GM10248 (cell line): ENCODE measurements around the gene TRNP1.
"Not testable (repeated sequence)": the region's sequence is repeated elsewhere in the genome, so short reads cannot be mapped to it uniquely, and the experiment has no call there.

ENCODE experiments used
- CTCF ChIA-PET: fragments of 300-600 bp; sonication (Branson Sonifier 250); formaldehyde crosslinking; extraction: SDS; loops from one replicate; lab custom pipeline; 2021; ENCODE audit warnings: antibody characterized with exemption; lab: Yijun Ruan, JAX
- POLR2A ChIA-PET: fragments of 350-650 bp; sonication (Branson Sonifier 250); formaldehyde crosslinking; extraction: SDS; loops from one replicate; lab custom pipeline; 2020; ENCODE audit warnings: antibody characterized with exemption; lab: Yijun Ruan, JAX
- DNase-seq: peaks from one replicate; pipeline ENCODE4 v3.0.0; 2012; ENCODE audit errors: extremely low spot score
- TF ChIP-seq, protein P1 (sequence below): IDR thresholded peaks from 2 replicates; pipeline ENCODE4 v1.5.1; 2012; ENCODE audit warnings: mild to moderate bottlenecking, low read depth; ENCODE audit errors: extremely low read depth, missing control alignments, control extremely low read depth

Gene TRNP1, protein sequence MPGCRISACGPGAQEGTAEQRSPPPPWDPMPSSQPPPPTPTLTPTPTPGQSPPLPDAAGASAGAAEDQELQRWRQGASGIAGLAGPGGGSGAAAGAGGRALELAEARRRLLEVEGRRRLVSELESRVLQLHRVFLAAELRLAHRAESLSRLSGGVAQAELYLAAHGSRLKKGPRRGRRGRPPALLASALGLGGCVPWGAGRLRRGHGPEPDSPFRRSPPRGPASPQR

DNA sequence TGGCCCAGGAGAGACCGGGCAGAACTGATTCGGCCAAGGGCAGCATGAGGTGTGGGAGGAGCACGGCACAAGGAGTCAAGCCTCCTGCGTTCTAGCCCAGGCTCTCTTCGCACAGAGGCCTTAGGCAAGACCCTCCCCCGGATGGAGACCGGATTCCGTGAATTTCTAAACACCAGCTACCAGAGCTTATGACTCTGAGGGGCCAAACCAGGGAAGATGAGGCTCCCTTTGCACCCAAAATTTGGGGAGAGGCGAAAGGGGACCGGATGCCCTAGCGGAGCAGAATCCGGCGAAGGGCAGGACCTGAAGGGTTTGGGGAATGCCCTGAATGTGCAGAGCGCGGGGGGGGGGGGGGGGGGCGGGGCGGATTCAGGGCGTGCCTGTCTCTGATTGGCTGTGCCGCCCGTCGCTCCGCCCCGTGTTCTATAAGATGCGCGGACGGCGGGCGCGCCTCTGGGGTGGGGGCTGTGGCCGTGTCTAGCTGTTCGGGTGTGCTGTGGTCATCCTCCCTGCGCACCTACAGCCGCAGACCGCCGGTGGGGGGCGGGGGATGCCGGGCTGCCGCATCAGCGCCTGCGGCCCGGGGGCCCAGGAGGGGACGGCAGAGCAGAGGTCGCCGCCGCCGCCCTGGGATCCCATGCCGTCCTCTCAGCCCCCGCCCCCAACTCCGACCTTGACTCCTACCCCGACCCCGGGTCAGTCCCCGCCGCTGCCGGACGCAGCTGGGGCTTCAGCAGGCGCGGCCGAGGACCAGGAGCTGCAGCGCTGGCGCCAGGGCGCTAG, at the start of gene TRNP1:
Gene TRNP1 (plus strand): TSS at position 456 of the 783 bp plus-strand sequence. CDS start 95 bp downstream, at position 551.
- CTCF ChIA-PET, result interaction anchor here (1.6 to 8.4 kb wide), 3 partner anchors 11 to 51 kb away, joined by 3 to 52 read pairs (median 5); no protein-coding TSS in a partner anchor
- POLR2A ChIA-PET, result interaction anchor here (0.5 kb wide), 1 partner anchor 66 kb away, joined by 8 read pairs; no protein-coding TSS in a partner anchor
- TF ChIP-seq, protein P1, sequence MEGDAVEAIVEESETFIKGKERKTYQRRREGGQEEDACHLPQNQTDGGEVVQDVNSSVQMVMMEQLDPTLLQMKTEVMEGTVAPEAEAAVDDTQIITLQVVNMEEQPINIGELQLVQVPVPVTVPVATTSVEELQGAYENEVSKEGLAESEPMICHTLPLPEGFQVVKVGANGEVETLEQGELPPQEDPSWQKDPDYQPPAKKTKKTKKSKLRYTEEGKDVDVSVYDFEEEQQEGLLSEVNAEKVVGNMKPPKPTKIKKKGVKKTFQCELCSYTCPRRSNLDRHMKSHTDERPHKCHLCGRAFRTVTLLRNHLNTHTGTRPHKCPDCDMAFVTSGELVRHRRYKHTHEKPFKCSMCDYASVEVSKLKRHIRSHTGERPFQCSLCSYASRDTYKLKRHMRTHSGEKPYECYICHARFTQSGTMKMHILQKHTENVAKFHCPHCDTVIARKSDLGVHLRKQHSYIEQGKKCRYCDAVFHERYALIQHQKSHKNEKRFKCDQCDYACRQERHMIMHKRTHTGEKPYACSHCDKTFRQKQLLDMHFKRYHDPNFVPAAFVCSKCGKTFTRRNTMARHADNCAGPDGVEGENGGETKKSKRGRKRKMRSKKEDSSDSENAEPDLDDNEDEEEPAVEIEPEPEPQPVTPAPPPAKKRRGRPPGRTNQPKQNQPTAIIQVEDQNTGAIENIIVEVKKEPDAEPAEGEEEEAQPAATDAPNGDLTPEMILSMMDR, result no peak
- peak; percentile 94 for DNase-seq

DNA sequence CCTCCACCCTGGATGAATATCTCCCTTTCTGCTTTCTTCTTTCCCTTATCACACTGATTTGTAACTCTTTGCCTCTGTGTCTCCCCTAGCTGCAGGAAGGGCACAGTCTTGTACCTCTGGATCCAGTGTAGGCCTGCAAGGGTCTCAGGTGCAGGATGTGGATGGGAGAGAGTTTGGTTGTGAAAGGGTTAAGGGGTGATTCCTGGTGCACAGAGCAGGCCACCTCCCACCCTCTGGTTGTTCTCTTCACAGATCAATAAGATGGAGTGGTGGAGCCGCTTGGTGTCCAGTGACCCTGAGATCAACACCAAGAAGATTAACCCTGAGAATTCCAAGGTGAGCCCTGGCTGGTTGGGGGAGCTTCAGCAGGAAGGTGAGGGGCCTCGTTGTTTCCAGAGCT, 48.4 kb upstream of the TRNP1 start:
- TF ChIP-seq, protein P1, result no peak
- POLR2A ChIA-PET, result no interaction called here
- CTCF ChIA-PET, result no interaction called here
- DNase-seq, result no peak

DNA sequence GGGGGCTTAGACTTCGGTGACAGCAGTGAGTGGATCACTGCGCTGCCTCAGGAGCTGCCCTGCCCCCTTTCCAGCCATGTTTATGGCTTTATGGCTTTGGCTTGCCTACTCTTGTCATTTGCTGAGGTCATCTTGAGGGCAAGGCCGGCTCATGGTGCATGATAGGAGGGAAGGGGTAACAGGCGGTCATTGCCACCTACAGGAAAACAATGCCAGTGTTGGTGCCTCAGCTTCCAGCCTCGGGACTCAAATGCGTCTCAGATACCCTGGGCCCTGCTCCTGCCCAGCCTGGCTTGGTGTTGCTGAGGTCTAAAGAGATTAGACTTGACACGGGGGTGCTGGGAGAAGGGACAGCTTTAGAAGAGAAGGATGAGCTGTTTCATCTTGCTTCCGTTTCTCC, 47.8 kb upstream of the TRNP1 start:
- CTCF ChIA-PET, result no interaction called here
- TF ChIP-seq, protein P1, result no peak
- no peak for DNase-seq
- POLR2A ChIA-PET, result no interaction called here

DNA sequence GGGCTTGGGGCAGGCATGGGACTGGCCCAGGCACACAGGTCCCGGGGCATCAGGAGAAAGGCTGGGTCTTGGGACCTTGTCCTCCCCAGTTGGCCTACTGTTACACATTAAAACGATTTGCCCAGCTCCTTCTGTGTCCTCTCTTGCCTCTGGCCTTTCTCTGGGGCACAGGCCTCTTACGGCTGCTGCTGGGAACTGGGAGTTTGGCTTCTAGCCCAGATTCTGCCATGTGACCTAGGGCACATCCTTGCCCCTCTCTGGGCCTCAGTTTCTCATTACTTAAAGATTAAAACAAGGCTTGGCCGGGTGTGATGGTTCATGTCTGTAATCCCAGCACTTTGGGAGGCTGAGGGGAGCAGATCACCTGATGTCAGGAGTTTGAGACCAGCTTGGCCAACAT, 47.2 kb upstream of the TRNP1 start:
- ChIA-PET CTCF (no interaction called here), POLR2A (no interaction called here)
- TF ChIP-seq, protein P1, result no peak

DNA sequence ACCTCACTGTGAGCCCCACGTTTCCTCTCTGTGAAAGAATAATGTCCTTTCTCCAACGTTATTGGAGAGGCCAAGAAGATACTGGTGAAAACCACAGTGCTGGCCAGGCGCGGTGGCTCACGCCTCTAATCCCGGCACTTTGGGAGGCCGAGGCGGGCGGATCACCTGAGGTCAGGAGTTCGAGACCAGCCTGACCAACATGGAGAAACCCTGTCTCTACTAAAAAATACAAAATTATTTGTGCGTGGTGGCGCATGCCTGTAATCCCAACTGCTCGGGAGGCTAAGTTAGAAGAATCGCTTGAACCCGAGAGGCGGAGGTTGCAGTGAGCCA, 44.8 kb upstream of the TRNP1 start:
- POLR2A ChIA-PET, CTCF ChIA-PET, DNase-seq: not testable (repeated sequence)

More for the DNA sequence above, 47.2 kb upstream of the TRNP1 start:
- DNase-seq, result no peak

DNA sequence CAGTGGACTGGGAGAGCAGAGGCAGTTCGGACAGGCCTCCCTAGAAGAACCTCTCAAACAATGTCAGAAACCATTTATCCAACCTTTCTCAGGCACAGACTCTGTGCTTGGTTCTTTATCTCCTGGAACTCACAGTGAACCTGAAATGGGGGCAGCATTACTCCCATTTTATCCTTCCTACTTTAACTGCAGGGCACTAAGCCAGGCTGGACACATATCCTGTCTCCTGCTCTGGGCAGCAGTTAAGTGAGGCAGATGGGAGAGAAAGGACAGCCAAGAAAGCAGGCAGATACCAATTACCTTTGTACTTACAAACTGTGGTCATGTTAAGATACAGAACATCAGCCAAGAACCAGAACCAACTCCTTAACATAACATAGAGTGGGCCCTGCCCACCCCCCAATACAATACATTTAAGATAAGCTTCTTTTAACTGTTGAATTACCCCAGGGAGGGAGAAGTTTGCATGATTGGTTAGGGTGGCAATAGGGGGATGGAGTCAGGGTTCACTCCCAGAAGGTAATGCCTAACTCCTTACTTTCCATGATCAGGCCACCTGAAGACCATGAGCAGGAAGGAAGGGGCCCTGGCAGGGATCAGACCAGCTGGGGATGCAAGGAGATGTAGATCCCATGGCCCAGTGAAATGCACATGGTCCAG, 44.1 kb upstream of the TRNP1 start:
- DNase-seq, result no peak
- POLR2A ChIA-PET, result no interaction called here
- CTCF ChIA-PET, result interaction anchor here (0.8 to 1.1 kb wide), 2 partner anchors 9 to 95 kb away, joined by 3 read pairs; no protein-coding TSS in a partner anchor
- TF ChIP-seq, protein P1, result no peak
